Hair follicle dermal papilla cell (primary cell): Measurements from ENCODE around the gene REP15. TPM values are rescaled to one million over a fixed set of nuclear protein-coding genes. Genes with fewer than 3 reads are reported as not detected.

ENCODE experiments used
- total RNA-seq: library from RNA; depleted of rRNA; stranded (reverse); fragments of >200 nt; gene quantifications from 2 replicates; pipeline ENCODE4 v1.2.3, GENCODE V29; 2012

Gene REP15
- total RNA-seq, result 1.5 and 2.6 TPM in 2 replicates

GRCh38 chr12:27696293-27696652, at the start of gene REP15:
Gene REP15 (plus strand): TSS chr12:27696447. CDS start chr12:27696563, 116 bp downstream.

GRCh38 chr12:27710592-27711316, 14.5 kb downstream of the REP15 start, which contains the start of gene MRPS35:
Gene MRPS35 (plus strand): TSS chr12:27710832. CDS start chr12:27710844, 12 bp downstream.

Other genes with a start within 250 kb of the REP15 start
- gene SMCO2, start 249.7 kb upstream of the REP15 start, total RNA-seq, result not detected in 2 replicates
- 70.1 and 83.6 TPM in 2 replicates for gene PPFIBP1, start 172.2 kb upstream of the REP15 start, total RNA-seq
- gene MRPS35, start 14.4 kb downstream of the REP15 start, total RNA-seq, result 31.5 and 33.3 TPM in 2 replicates
- 35.1 and 46.4 TPM in 2 replicates for gene KLHL42, start 83.8 kb downstream of the REP15 start, total RNA-seq
- gene MANSC4, start 83.8 kb downstream of the REP15 start, total RNA-seq, result not detected in 2 replicates